Liver (tissue), 9 donors: ENCODE results near the gene TMEM53. TPM values are rescaled to one million over a fixed set of nuclear protein-coding genes. Genes with fewer than 3 reads are reported as not detected.

Source experiments
- DNase-seq: peaks from one replicate; pipeline ENCODE4 v3.0.0-alpha.2; 2017; ENCODE audit warnings: low spot score
- H3K27ac ChIP-seq, 2 donors: one replicate each; pipeline ENCODE4 v1.7.0; 2013; ENCODE audit warnings: inconsistent platforms in 2 of 2, low read length in 2 of 2, control low read depth in 1 of 2, low read depth in 1 of 2, mild to moderate bottlenecking in 1 of 2
- H3K27me3 ChIP-seq, 4 donors: one replicate each; pipeline versions ENCODE4 v1.6.1 to v1.7.0; 2013; ENCODE audit warnings: low read length in 3 of 4, inconsistent platforms in 1 of 4, mild to moderate bottlenecking in 1 of 4, moderate library complexity in 1 of 4; ENCODE audit not compliant: control insufficient read depth in 4 of 4, insufficient read depth in 4 of 4
- H3K36me3 ChIP-seq, 4 donors: one replicate each; pipeline versions ENCODE4 v1.6.1 to v1.7.0; 2013; ENCODE audit warnings: low read length in 3 of 4, mild to moderate bottlenecking in 3 of 4, low read depth in 1 of 4, moderate library complexity in 1 of 4; ENCODE audit not compliant: control insufficient read depth in 4 of 4, insufficient read depth in 3 of 4
- H3K4me1 ChIP-seq, 4 donors: one replicate each; pipeline versions ENCODE4 v1.6.1 to v1.7.0; 2013; ENCODE audit warnings: low read length in 3 of 4, mild to moderate bottlenecking in 3 of 4, moderate library complexity in 1 of 4; ENCODE audit not compliant: control insufficient read depth in 4 of 4, insufficient read depth in 4 of 4
- H3K4me3 ChIP-seq, 3 donors: one replicate each; pipeline versions ENCODE4 v1.6.1 to v1.7.0; 2013; ENCODE audit warnings: low read length in 3 of 3, control low read depth in 1 of 3, low read depth in 1 of 3, mild to moderate bottlenecking in 1 of 3
- H3K9ac ChIP-seq, 2 donors: one replicate each; pipeline ENCODE4 v1.7.0; 2013; ENCODE audit warnings: low read length in 2 of 2, mild to moderate bottlenecking in 2 of 2, moderate library complexity in 2 of 2, control low read depth in 1 of 2, low read depth in 1 of 2
- H3K9me3 ChIP-seq, 4 donors: one replicate each; pipeline versions ENCODE4 v1.6.1 to v1.7.0; 2013; ENCODE audit warnings: low read length in 3 of 4; ENCODE audit not compliant: control insufficient read depth in 4 of 4
- ATF3 ChIP-seq: IDR thresholded peaks from 2 replicates; pipeline ENCODE4 v1.6.1; 2016; ENCODE audit warnings: antibody characterized with exemption
- EGR1 ChIP-seq, 2 donors: IDR thresholded peaks; 2 replicates each; pipeline ENCODE4 v1.6.1; 2016 to 2018; ENCODE audit warnings: antibody characterized with exemption in 2 of 2, low read depth in 2 of 2
- FOXA1 ChIP-seq: IDR thresholded peaks from 2 replicates; pipeline ENCODE4 v1.6.1; 2016; ENCODE audit warnings: antibody characterized with exemption
- FOXA2 ChIP-seq: IDR thresholded peaks from 2 replicates; pipeline ENCODE4 v1.6.1; 2016; ENCODE audit warnings: antibody characterized with exemption
- GABPA ChIP-seq, 2 donors: IDR thresholded peaks in 1 of 2; conservative IDR thresholded peaks in 1 of 2; 2 replicates each; pipeline ENCODE4 v1.6.1; 2016; ENCODE audit warnings: antibody characterized with exemption in 2 of 2, mild to moderate bottlenecking in 1 of 2, moderate library complexity in 1 of 2
- HNF4A ChIP-seq, 2 donors: conservative IDR thresholded peaks; 2 replicates each; pipeline ENCODE4 v1.6.1; 2016; ENCODE audit warnings: antibody characterized with exemption in 2 of 2, mild to moderate bottlenecking in 2 of 2
- HNF4G ChIP-seq: IDR thresholded peaks from 2 replicates; pipeline ENCODE4 v1.6.1; 2016; ENCODE audit warnings: antibody characterized with exemption
- JUND ChIP-seq, 2 donors: IDR thresholded peaks; 2 replicates each; pipeline ENCODE4 v1.6.1; 2016; ENCODE audit warnings: antibody characterized with exemption in 2 of 2
- MAX ChIP-seq: IDR thresholded peaks from 2 replicates; pipeline ENCODE4 v1.6.1; 2016; ENCODE audit warnings: antibody characterized with exemption
- NR2F2 ChIP-seq: IDR thresholded peaks from 2 replicates; pipeline ENCODE4 v1.6.1; 2016; ENCODE audit warnings: antibody characterized with exemption
- RAD21 ChIP-seq, 2 donors: IDR thresholded peaks; 2 replicates each; pipeline ENCODE4 v1.6.1; 2016; ENCODE audit warnings: antibody characterized with exemption in 2 of 2, mild to moderate bottlenecking in 2 of 2
- REST ChIP-seq: IDR thresholded peaks from 2 replicates; pipeline ENCODE4 v1.6.1; 2016; ENCODE audit warnings: antibody characterized with exemption, mild to moderate bottlenecking
- RXRA ChIP-seq, 2 donors: IDR thresholded peaks; 2 replicates each; pipeline ENCODE4 v1.6.1; 2017 to 2018; ENCODE audit warnings: antibody characterized with exemption in 2 of 2, mild to moderate bottlenecking in 1 of 2
- SP1 ChIP-seq: IDR thresholded peaks from 2 replicates; pipeline ENCODE4 v1.6.1; 2018; ENCODE audit warnings: antibody characterized with exemption, mild to moderate bottlenecking
- TAF1 ChIP-seq: conservative IDR thresholded peaks from 2 replicates; pipeline ENCODE4 v1.6.1; 2016; ENCODE audit warnings: antibody characterized with exemption, mild to moderate bottlenecking
- YY1 ChIP-seq: IDR thresholded peaks from 2 replicates; pipeline ENCODE4 v1.6.1; 2016; ENCODE audit warnings: antibody characterized with exemption, mild to moderate bottlenecking
- WGBS: extraction: QIAGEN DNeasy Blood & Tissue Kit; methylation state at CpG from one replicate; pipeline ENCODE4 v1.1.7; 2013; 5-methylcytosine and 5-hydroxymethylcytosine counted together
- polyA plus RNA-seq, 2 donors: library from polyadenylated mRNA; stranded (reverse) in 1 of 2; unstranded in 1 of 2; fragments of 200-250 nt in 1 of 2; fragments of >200 nt in 1 of 2; fragmentation: Nextera tagmentation in 1 of 2; extraction: Ambion mirVana in 1 of 2; gene quantifications; one replicate each; pipeline versions ENCODE4 v1.2.1 to v1.2.3, GENCODE V29; 2013 to 2015
- total RNA-seq, 2 donors: library from RNA; depleted of rRNA; stranded (reverse); fragments of >200 nt; gene quantifications; one replicate each; pipeline ENCODE4 v1.2.3, GENCODE V29; 2014
- TF ChIP-seq, protein P1 (sequence below): IDR thresholded peaks from 2 replicates; pipeline ENCODE4 v1.6.1; 2016; ENCODE audit warnings: antibody characterized with exemption
- TF ChIP-seq, protein P2 (sequence below): fragments of 150-350 bp; IDR thresholded peaks from 2 replicates; pipeline ENCODE4 v1.5.1; 2017; ENCODE audit warnings: improper control_type of control experiment, low read depth, low read length; ENCODE audit not compliant: missing input control
- donor health status: healthy.
- donor health status: healthy.
- donor health status: healthy.
- donor health status: healthy.
- donor health status: healthy.

Gene TMEM53
- total and polyA plus RNA-seq, 4 donors = 9.9 to 89.2 (median 29.4) TPM

- Histone ChIP-seq H3K27me3 (no peaks in the 10 kb centered on the region), H3K4me1 (peaks cover 7 to 59% (median 32%) of the 10 kb centered on the region in 4 donors), H3K27ac (peak overlapping the region; percentile 76 to 77), H3K4me3 (no peak overlapping the region), H3K9ac (no peak overlapping the region), H3K36me3 (peaks cover 7 to 55% (median 18%) of the 10 kb centered on the region in 4 donors), H3K9me3 (no peaks in the 10 kb centered on the region)
- no peak for DNase-seq
- 39% methylated on average over 18 of the region's 18 CpGs for WGBS
- TF ChIP-seq, protein P1, sequence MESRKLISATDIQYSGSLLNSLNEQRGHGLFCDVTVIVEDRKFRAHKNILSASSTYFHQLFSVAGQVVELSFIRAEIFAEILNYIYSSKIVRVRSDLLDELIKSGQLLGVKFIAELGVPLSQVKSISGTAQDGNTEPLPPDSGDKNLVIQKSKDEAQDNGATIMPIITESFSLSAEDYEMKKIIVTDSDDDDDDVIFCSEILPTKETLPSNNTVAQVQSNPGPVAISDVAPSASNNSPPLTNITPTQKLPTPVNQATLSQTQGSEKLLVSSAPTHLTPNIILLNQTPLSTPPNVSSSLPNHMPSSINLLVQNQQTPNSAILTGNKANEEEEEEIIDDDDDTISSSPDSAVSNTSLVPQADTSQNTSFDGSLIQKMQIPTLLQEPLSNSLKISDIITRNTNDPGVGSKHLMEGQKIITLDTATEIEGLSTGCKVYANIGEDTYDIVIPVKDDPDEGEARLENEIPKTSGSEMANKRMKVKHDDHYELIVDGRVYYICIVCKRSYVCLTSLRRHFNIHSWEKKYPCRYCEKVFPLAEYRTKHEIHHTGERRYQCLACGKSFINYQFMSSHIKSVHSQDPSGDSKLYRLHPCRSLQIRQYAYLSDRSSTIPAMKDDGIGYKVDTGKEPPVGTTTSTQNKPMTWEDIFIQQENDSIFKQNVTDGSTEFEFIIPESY = no peak
- no peak for TF ChIP-seq FOXA1
- TF ChIP-seq TAF1 = no peak
- TF ChIP-seq EGR1 (IDR thresholded peaks at IDR 0.05; ENCODE audit: low read depth in 2 of 2) = no peak
- no peak for TF ChIP-seq ATF3
- TF ChIP-seq, protein P2, sequence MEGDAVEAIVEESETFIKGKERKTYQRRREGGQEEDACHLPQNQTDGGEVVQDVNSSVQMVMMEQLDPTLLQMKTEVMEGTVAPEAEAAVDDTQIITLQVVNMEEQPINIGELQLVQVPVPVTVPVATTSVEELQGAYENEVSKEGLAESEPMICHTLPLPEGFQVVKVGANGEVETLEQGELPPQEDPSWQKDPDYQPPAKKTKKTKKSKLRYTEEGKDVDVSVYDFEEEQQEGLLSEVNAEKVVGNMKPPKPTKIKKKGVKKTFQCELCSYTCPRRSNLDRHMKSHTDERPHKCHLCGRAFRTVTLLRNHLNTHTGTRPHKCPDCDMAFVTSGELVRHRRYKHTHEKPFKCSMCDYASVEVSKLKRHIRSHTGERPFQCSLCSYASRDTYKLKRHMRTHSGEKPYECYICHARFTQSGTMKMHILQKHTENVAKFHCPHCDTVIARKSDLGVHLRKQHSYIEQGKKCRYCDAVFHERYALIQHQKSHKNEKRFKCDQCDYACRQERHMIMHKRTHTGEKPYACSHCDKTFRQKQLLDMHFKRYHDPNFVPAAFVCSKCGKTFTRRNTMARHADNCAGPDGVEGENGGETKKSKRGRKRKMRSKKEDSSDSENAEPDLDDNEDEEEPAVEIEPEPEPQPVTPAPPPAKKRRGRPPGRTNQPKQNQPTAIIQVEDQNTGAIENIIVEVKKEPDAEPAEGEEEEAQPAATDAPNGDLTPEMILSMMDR = no peak
- TF ChIP-seq SP1 = no peak
- peak in 1 of 2 donors; percentile 17 for TF ChIP-seq JUND (IDR thresholded peaks at IDR 0.05)
- peak; percentile 93 for TF ChIP-seq YY1
- no peak for TF ChIP-seq MAX
- peak; percentile 21 for TF ChIP-seq REST
- no peak for TF ChIP-seq FOXA2
- TF ChIP-seq HNF4G = no peak
- no peak for TF ChIP-seq NR2F2
- peak in 1 of 2 donors; percentile 69 for TF ChIP-seq HNF4A (conservative IDR thresholded peaks at IDR 0.05)
- no peak for TF ChIP-seq GABPA (IDR thresholded peaks at IDR 0.05 in 1 of 2, conservative IDR thresholded peaks at IDR 0.05 in 1 of 2)
- TF ChIP-seq RXRA (IDR thresholded peaks at IDR 0.05) = peak in 1 of 2 donors; percentile 52
- no peak for TF ChIP-seq RAD21 (IDR thresholded peaks at IDR 0.05)
These were observed 28.6 kb downstream of the TMEM53 start for GRCh38 chr1:44645476-44646244.
